Prostate gland (tissue), 1 donor: ENCODE data around the gene TSNAX.

Experiments used
- POLR2A ChIP-seq: fragments of 450-650 bp; IDR thresholded peaks from one replicate; pipeline ENCODE4 v1.6.1; 2016; ENCODE audit warnings: antibody characterized with exemption, mild to moderate bottlenecking
- POLR2AphosphoS5 ChIP-seq: sonication (generic); formaldehyde crosslinking; IDR thresholded peaks from one replicate; pipeline ENCODE4 v1.6.1; 2017; ENCODE audit warnings: antibody characterized with exemption

DNA sequence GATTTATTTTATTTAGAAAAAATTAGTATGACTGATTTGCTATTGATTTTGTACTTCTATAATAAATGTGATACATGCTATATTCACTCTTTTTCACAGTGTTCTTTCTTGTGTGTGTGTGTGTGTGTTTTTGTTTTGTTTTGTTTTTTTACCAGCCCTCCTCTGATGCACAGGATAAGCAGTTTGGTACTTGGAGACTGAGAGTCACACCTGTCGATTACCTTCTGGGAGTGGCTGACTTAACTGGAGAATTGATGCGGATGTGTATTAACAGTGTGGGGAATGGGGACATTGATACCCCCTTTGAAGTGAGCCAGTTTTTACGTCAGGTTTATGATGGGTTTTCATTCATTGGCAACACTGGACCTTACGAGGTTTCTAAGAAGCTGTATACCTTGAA, 35.9 kb downstream of the TSNAX start:
- TF ChIP-seq POLR2A (no peak), POLR2AphosphoS5 (no peak)
